ENCODE results near the gene POLR2C.

GRCh38 chr16:57444711-57445110 is 17.8 kb upstream of the POLR2C start:
- TF ChIP-seq CTCF (conservative IDR thresholded peaks at IDR 0.05; ENCODE audit: low read length) (no peak), EZH2phosphoT487 (IDR thresholded peaks at IDR 0.05; ENCODE audit: borderline replicate concordance, low read depth, low read length) (no peak)

Measured in OCI-LY7 (cell line).